MM.1S (cell line): Measurements from ENCODE around the gene CNN3.

Experiments used
- DNase-seq: peaks from one replicate; pipeline ENCODE4 v3.0.0-alpha.2; 2015
- H2AFZ ChIP-seq: fragments of 300-600 bp; sonication (generic); 2 replicates; pipeline ENCODE4 v1.6.0; 2016; ENCODE audit warnings: antibody characterized with exemption, low read length
- H3F3A ChIP-seq: fragments of 300-600 bp; sonication (generic); 2 replicates; pipeline ENCODE4 v1.6.1; 2016; ENCODE audit warnings: mild to moderate bottlenecking, antibody characterized with exemption, low read length, moderate library complexity, mixed read lengths; ENCODE audit not compliant: insufficient read depth
- H3K27ac ChIP-seq: fragments of 300-600 bp; sonication (generic); 2 replicates; pipeline ENCODE4 v1.5.1; 2016; ENCODE audit warnings: mild to moderate bottlenecking, low read length
- H3K27me3 ChIP-seq: fragments of 300-600 bp; sonication (generic); replicated peaks from 2 replicates; pipeline ENCODE4 v1.6.0; 2016; ENCODE audit warnings: low read length; ENCODE audit not compliant: insufficient read depth
- H3K36me3 ChIP-seq: fragments of 300-600 bp; sonication (generic); replicated peaks from 2 replicates; pipeline ENCODE4 v1.6.1; 2016; ENCODE audit warnings: mild to moderate bottlenecking, low read length, mixed read lengths; ENCODE audit not compliant: insufficient read depth
- H3K4me1 ChIP-seq: fragments of 300-600 bp; sonication (generic); 2 replicates; pipeline ENCODE4 v1.6.1; 2016; ENCODE audit warnings: low read length, mixed read lengths
- H3K4me2 ChIP-seq: fragments of 300-600 bp; sonication (generic); 2 replicates; pipeline ENCODE4 v1.6.0; 2016; ENCODE audit warnings: low read depth, low read length
- H3K4me3 ChIP-seq: fragments of 300-600 bp; sonication (generic); 2 replicates; pipeline ENCODE4 v1.5.1; 2016; ENCODE audit warnings: low read length, mixed read lengths
- H3K79me2 ChIP-seq: fragments of 300-600 bp; sonication (generic); 2 replicates; pipeline ENCODE4 v1.6.1; 2016; ENCODE audit warnings: mixed run types, low read length, mixed read lengths
- H3K9ac ChIP-seq: fragments of 300-600 bp; sonication (generic); 2 replicates; pipeline ENCODE4 v1.6.1; 2016; ENCODE audit warnings: low read length, mixed read lengths
- H3K9me2 ChIP-seq: fragments of 300-600 bp; sonication (generic); replicated peaks from 2 replicates; pipeline ENCODE4 v1.6.1; 2016; ENCODE audit warnings: mild to moderate bottlenecking, low read length, mixed read lengths; ENCODE audit not compliant: insufficient read depth
- H3K9me3 ChIP-seq: fragments of 300-600 bp; sonication (generic); replicated peaks from 2 replicates; pipeline ENCODE4 v1.6.1; 2016; ENCODE audit warnings: mild to moderate bottlenecking, low read length, mixed read lengths; ENCODE audit not compliant: insufficient read depth
- H4K20me1 ChIP-seq: fragments of 300-600 bp; sonication (generic); 2 replicates; pipeline ENCODE4 v1.6.1; 2016; ENCODE audit warnings: mild to moderate bottlenecking, low read length, moderate library complexity, mixed read lengths; ENCODE audit not compliant: insufficient read depth
- EZH2 ChIP-seq: fragments of 300-600 bp; sonication (generic); optimal IDR thresholded peaks from 2 replicates; pipeline ENCODE3; 2017; ENCODE audit warnings: low read depth, mild to moderate bottlenecking, antibody characterized with exemption, low read length, mixed read lengths
- EZH2phosphoT487 ChIP-seq: fragments of 300-600 bp; sonication (generic); IDR thresholded peaks from 2 replicates; pipeline ENCODE4 v1.6.1; 2018; ENCODE audit warnings: antibody characterized with exemption, low read length
- TF ChIP-seq, protein P1 (sequence below): fragments of 300-600 bp; sonication (generic); IDR thresholded peaks from 2 replicates; pipeline ENCODE4 v1.5.1; 2016; ENCODE audit warnings: antibody characterized with exemption, low read length, mixed read lengths

The CNN3 gene

DNA sequence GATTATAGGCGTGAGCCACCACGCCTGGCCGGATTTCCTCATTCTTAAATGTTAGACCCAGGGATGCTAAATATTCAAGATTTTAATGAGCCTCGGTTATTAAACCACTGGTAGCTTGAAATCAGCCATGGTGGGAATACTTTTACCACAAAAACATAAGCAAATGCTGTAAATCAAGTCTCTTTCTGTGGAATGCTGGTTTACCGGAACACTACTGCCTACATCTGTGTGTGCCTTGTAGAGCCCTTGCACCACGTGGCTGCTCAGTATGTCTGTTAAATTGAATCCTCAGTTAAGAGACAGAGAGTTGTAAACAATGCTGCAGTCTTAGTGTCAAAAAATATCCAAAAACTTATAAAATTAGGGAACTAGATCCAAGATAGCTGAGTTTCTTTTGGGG, 26.8 kb upstream of the CNN3 start:
- Histone ChIP-seq H3K9me3 (no peaks in the 10 kb centered on the region), H3K4me2 (no peak overlapping the region), H3K27ac (no peak overlapping the region), H3K79me2 (no peaks in the 10 kb centered on the region), H3K9ac (no peak overlapping the region), H3F3A (no peaks in the 10 kb centered on the region), H3K36me3 (no peaks in the 10 kb centered on the region), H4K20me1 (no peaks in the 10 kb centered on the region), H2AFZ (no peak overlapping the region), H3K9me2 (no peaks in the 10 kb centered on the region), H3K4me1 (no peaks in the 10 kb centered on the region), H3K4me3 (no peak overlapping the region), H3K27me3 (no peaks in the 10 kb centered on the region)
- DNase-seq: no peak
- TF ChIP-seq, protein P1, sequence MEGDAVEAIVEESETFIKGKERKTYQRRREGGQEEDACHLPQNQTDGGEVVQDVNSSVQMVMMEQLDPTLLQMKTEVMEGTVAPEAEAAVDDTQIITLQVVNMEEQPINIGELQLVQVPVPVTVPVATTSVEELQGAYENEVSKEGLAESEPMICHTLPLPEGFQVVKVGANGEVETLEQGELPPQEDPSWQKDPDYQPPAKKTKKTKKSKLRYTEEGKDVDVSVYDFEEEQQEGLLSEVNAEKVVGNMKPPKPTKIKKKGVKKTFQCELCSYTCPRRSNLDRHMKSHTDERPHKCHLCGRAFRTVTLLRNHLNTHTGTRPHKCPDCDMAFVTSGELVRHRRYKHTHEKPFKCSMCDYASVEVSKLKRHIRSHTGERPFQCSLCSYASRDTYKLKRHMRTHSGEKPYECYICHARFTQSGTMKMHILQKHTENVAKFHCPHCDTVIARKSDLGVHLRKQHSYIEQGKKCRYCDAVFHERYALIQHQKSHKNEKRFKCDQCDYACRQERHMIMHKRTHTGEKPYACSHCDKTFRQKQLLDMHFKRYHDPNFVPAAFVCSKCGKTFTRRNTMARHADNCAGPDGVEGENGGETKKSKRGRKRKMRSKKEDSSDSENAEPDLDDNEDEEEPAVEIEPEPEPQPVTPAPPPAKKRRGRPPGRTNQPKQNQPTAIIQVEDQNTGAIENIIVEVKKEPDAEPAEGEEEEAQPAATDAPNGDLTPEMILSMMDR: no peak
- TF ChIP-seq EZH2 (no peak), EZH2phosphoT487 (no peak)

DNA sequence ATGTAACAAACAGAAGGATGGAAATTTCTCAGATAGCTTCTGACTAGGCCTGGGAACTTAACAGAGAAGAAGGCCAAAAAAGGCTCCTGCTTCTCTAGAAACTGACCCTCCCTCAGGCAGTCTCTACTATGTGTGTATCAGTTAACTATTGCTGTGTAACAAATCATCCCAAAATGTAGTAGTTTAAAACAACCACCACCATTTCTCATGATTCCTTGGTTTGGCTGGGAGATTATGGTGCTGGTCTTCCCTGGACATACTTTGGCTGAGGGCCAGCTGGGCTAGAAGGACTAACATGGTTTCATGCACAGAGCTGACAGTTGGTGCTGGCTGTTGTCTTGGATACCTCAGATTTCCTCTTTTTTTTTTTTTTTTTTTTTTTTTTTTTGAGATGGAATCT, 26.2 kb upstream of the CNN3 start:
- Histone ChIP-seq H3K4me3 (no peak overlapping the region), H3K27me3 (no peaks in the 10 kb centered on the region), H3K4me1 (no peaks in the 10 kb centered on the region), H3K4me2 (no peak overlapping the region), H4K20me1 (no peaks in the 10 kb centered on the region), H3K9me2 (no peaks in the 10 kb centered on the region), H3K36me3 (no peaks in the 10 kb centered on the region), H3K27ac (no peak overlapping the region), H3K79me2 (no peaks in the 10 kb centered on the region), H3K9ac (no peak overlapping the region), H3F3A (no peaks in the 10 kb centered on the region), H3K9me3 (no peaks in the 10 kb centered on the region), H2AFZ (no peak overlapping the region)
- TF ChIP-seq EZH2phosphoT487: no peak
- TF ChIP-seq EZH2: no peak
- TF ChIP-seq, protein P1: no peak
- DNase-seq: no peak

DNA sequence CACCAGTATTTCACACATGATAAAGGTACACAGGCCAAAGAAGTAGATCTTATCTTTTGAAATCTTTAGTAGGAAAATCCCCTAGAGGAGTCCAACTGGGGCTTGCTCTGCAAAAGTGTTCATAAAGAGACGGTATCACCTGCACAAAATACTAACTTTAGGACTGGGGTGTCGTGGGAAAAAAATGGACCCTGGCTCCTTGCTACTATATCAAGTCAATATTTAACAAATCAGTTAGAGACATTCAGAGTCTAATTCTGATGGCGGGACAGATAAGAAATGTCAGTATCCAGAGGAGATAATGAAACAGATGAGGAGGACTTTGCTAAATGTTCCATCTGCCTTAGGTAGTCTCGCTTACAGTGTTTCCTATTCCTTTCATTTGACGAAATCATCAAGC, 25.6 kb upstream of the CNN3 start:
- H4K20me1 ChIP-seq: no peaks in the 10 kb centered on the region
- no peak overlapping the region for H3K9ac ChIP-seq
- no peaks in the 10 kb centered on the region for H3K4me1 ChIP-seq

More for the DNA sequence above, 25.6 kb upstream of the CNN3 start:
- Histone ChIP-seq H3K9me2 (no peaks in the 10 kb centered on the region), H3K4me3 (no peak overlapping the region), H3K9me3 (no peaks in the 10 kb centered on the region), H2AFZ (no peak overlapping the region), H3K27ac (no peak overlapping the region), H3K27me3 (no peaks in the 10 kb centered on the region), H3K4me2 (no peak overlapping the region), H3K36me3 (no peaks in the 10 kb centered on the region), H3K79me2 (no peaks in the 10 kb centered on the region), H3F3A (no peaks in the 10 kb centered on the region)
- TF ChIP-seq EZH2phosphoT487 (no peak), EZH2 (no peak)
- TF ChIP-seq, protein P1: no peak
- DNase-seq: no peak
